ENCODE data around the gene BNIP3. TPM values are rescaled to one million over a fixed set of nuclear protein-coding genes. Genes with fewer than 3 reads are reported as not detected.

Gene BNIP3
- total and polyA plus RNA-seq, 2 donors (not counting 3 experiments of a cell fraction or from before 2014, with no cell fraction given) = 51.4 to 53.3 TPM

DNA sequence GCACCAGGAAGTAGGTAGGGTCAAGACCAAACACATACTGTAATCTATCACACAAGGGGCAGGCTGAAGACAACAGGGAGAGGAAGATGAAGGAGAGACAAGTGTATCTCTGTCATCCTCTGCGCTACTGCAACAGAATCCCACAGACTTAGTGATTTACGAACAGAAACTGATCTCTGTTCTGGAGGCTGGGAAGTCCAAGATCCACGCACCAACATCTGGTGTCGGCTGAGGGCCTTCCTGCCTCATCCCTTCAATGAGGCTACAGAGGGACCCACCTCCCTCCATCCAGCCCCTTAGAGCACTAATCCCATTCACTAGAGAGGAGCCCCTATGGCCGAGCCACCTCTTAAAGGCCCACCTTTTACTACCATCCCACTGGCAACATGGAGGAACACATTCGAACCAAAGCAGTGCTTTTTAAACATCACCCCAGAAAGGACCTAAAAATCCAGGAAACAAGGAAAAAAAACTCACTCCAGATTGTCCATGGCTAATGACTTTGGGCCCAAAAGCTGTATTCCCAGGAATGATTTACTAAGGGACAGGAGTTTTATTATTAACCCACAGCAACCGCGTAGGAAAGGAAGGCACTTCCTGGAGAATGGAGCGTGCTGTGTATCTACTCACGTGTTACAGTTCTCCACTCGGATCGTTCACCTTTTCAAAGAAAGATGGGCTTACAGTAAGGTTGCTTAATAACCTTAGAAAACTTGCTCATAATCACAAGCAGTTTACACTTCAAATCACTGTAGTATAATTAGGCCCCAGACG, 4.2 kb downstream of the BNIP3 start:
- TF ChIP-seq, protein P1, sequence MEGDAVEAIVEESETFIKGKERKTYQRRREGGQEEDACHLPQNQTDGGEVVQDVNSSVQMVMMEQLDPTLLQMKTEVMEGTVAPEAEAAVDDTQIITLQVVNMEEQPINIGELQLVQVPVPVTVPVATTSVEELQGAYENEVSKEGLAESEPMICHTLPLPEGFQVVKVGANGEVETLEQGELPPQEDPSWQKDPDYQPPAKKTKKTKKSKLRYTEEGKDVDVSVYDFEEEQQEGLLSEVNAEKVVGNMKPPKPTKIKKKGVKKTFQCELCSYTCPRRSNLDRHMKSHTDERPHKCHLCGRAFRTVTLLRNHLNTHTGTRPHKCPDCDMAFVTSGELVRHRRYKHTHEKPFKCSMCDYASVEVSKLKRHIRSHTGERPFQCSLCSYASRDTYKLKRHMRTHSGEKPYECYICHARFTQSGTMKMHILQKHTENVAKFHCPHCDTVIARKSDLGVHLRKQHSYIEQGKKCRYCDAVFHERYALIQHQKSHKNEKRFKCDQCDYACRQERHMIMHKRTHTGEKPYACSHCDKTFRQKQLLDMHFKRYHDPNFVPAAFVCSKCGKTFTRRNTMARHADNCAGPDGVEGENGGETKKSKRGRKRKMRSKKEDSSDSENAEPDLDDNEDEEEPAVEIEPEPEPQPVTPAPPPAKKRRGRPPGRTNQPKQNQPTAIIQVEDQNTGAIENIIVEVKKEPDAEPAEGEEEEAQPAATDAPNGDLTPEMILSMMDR (IDR thresholded peaks at IDR 0.05; ENCODE audit: extremely low read depth in 1 of 2, insufficient read depth in 1 of 2, low read depth in 1 of 2, low read length in 2 of 2) = no peak
- TF ChIP-seq FOS (IDR thresholded peaks at IDR 0.05; ENCODE audit: borderline replicate concordance, insufficient read depth, low read length) (no peak), EZH2 (IDR thresholded peaks at IDR 0.05; ENCODE audit: borderline replicate concordance, low read depth, low read length, severe bottlenecking) (no peak), POLR2AphosphoS5 (IDR thresholded peaks at IDR 0.05; ENCODE audit: insufficient read depth, low read depth, low read length) (no peak)
- intact Hi-C loops (cut with micrococcal nuclease) = no loop called here
- no peak overlapping the region for H2AFZ ChIP-seq (ENCODE audit: low read depth, low read length)
- H3K4me3 ChIP-seq (replicated peaks in 1 of 3; ENCODE audit: insufficient read depth in 1 of 3, low read depth in 1 of 3, low read length in 3 of 3) = no peak overlapping the region
- FAIRE-seq (no peak), DNase-seq (ENCODE audit: low read depth, low spot score) (no peak)
- BruUV-seq (replicated peaks) = no TSS peak
- H4K20me1 ChIP-seq (replicated peaks; ENCODE audit: control insufficient read depth, extremely low read depth, insufficient read depth, low read length) = no peaks in the 10 kb centered on the region
- peaks cover 26% of the 10 kb centered on the region for H3K4me1 ChIP-seq (ENCODE audit: control insufficient read depth, extremely low read depth, insufficient read depth, low read length)
- H3K27ac ChIP-seq (ENCODE audit: insufficient read depth, low read depth, low read length) = no peak overlapping the region
- H3K9me1 ChIP-seq (replicated peaks; ENCODE audit: control insufficient read depth, extremely low read depth, insufficient read depth, low read length) = no peaks in the 10 kb centered on the region
- H3K4me2 ChIP-seq (ENCODE audit: insufficient read depth, low read length) = no peak overlapping the region
- no peak overlapping the region for H3K9ac ChIP-seq (replicated peaks; ENCODE audit: extremely low read depth, insufficient read depth, low read length)
- CTCF ChIA-PET = interaction anchor here (1.0 kb wide), 1 partner anchor 45 kb away, joined by 3 read pairs; no protein-coding TSS in a partner anchor
- no peaks in the 10 kb centered on the region for H3K9me3 ChIP-seq (replicated peaks; ENCODE audit: control insufficient read depth, insufficient read depth, low read length)
- POLR2A ChIA-PET = no interaction called here
- peaks cover 83% of the 10 kb centered on the region for H3K79me2 ChIP-seq (ENCODE audit: control insufficient read depth, insufficient read depth, low read length)
- no peaks in the 10 kb centered on the region for H3K36me3 ChIP-seq (ENCODE audit: control insufficient read depth in 2 of 2, extremely low read depth in 1 of 2, insufficient read depth in 2 of 2, low read length in 2 of 2)
- H3K27me3 ChIP-seq (ENCODE audit: control insufficient read depth in 2 of 2, insufficient read depth in 2 of 2, low read length in 2 of 2) = no peaks in the 10 kb centered on the region
- dilution Hi-C loops (cut with MboI; ENCODE audit: extremely low pct_ligation_motif_present, low sequenced_read_pairs) = no loop called here

All from endothelial cell of umbilical vein (primary cell).